Loucy (cell line): ENCODE results near the gene CDCA4.

Experiments
- H2AFZ ChIP-seq: fragments of 200-600 bp; sonication (generic); 2 replicates; pipeline ENCODE4 v1.6.0; 2016; ENCODE audit warnings: antibody characterized with exemption, mild to moderate bottlenecking, low read length, moderate library complexity
- H3F3A ChIP-seq: fragments of 200-600 bp; 2 replicates; pipeline ENCODE4 v1.6.0; 2016; ENCODE audit warnings: antibody characterized with exemption, low read depth, mild to moderate bottlenecking
- H3K27me3 ChIP-seq: fragments of 200-600 bp; sonication (generic); 2 replicates; pipeline ENCODE4 v1.6.1; 2014; ENCODE audit warnings: low read length, mild to moderate bottlenecking; ENCODE audit not compliant: insufficient read depth, poor library complexity, severe bottlenecking
- H3K36me3 ChIP-seq: fragments of 200-600 bp; sonication (generic); 2 replicates; pipeline ENCODE4 v1.6.1; 2016; ENCODE audit warnings: low read length; ENCODE audit not compliant: insufficient read depth
- H3K4me1 ChIP-seq: fragments of 200-600 bp; sonication (generic); 2 replicates; pipeline ENCODE4 v1.5.1; 2014; ENCODE audit warnings: low read length, mild to moderate bottlenecking; ENCODE audit not compliant: insufficient read depth, poor library complexity, severe bottlenecking
- H3K4me2 ChIP-seq: fragments of 200-600 bp; sonication (generic); 2 replicates; pipeline ENCODE4 v1.6.0; 2014; ENCODE audit warnings: antibody characterized with exemption, low read length, low read depth, mild to moderate bottlenecking; ENCODE audit not compliant: poor library complexity, severe bottlenecking
- H3K4me3 ChIP-seq: fragments of 200-600 bp; sonication (generic); 2 replicates; pipeline ENCODE4 v1.5.1; 2014; ENCODE audit warnings: low read length, mild to moderate bottlenecking, mixed read lengths; ENCODE audit not compliant: poor library complexity, severe bottlenecking
- H3K79me2 ChIP-seq: fragments of 200-600 bp; sonication (generic); 2 replicates; pipeline ENCODE4 v1.6.1; 2014; ENCODE audit warnings: low read length; ENCODE audit not compliant: insufficient read depth
- H3K9ac ChIP-seq: fragments of 200-600 bp; sonication (generic); 2 replicates; pipeline ENCODE4 v1.6.0; 2014; ENCODE audit warnings: mild to moderate bottlenecking, low read depth, low read length, moderate library complexity; ENCODE audit not compliant: poor library complexity, severe bottlenecking
- H3K9me2 ChIP-seq: fragments of 200-600 bp; sonication (generic); replicated peaks from 2 replicates; pipeline ENCODE4 v1.6.1; 2016; ENCODE audit warnings: low read depth, low read length, mixed read lengths
- H3K9me3 ChIP-seq: fragments of 200-600 bp; sonication (generic); 2 replicates; pipeline ENCODE4 v1.6.1; 2014; ENCODE audit warnings: mild to moderate bottlenecking, antibody characterized with exemption, low read length, low read depth; ENCODE audit not compliant: insufficient read depth
- H4K20me1 ChIP-seq: fragments of 200-600 bp; sonication (generic); 2 replicates; pipeline ENCODE4 v1.6.0; 2014; ENCODE audit warnings: antibody characterized with exemption, low read length, mild to moderate bottlenecking; ENCODE audit not compliant: insufficient read depth, poor library complexity, severe bottlenecking
- EZH2phosphoT487 ChIP-seq: fragments of 200-600 bp; IDR thresholded peaks from 2 replicates; pipeline ENCODE4 v1.6.1; 2018; ENCODE audit warnings: antibody characterized with exemption, mild to moderate bottlenecking, moderate library complexity, borderline replicate concordance
- TF ChIP-seq, protein P1 (sequence below): fragments of 200-600 bp; sonication (generic); conservative IDR thresholded peaks from 2 replicates; pipeline ENCODE4 v1.5.1; 2014; ENCODE audit warnings: mild to moderate bottlenecking, antibody characterized with exemption, low read length

The CDCA4 gene

DNA sequence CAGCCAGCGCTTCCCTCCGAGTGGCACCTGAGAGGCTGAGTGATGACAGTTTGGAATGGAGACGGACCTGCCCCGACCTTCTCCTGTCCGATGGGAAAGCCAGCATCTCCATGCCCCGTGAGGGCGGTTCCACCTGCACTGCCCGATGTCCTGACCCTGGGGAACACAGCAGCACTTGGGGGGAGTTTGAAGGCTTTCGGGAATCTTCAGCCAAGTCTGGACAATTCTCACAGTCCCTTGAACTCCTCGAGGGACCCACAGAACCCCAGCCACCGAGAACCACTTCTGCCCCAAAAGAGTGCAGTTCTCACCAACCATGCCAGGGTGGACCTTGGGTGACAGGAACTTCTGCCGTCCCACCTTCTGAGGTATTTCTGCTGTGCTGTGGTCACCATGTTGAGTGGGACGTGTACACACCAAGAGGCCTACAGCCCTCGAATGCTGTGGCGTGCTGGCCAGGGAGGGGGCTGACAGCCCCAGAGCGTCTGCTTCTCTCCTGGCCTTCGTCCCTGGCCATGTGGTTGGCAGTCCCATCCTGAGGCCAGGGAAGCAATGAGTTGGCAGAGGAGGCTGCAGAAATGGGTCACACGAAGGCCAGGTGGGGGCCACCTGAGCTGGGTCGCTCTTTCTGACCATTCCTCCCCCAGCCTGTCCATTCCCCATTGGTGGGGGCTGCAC lies 34.3 kb downstream of the CDCA4 start:
- no peaks in the 10 kb centered on the region for H3K79me2 ChIP-seq
- no peak overlapping the region for H3K9ac ChIP-seq
- no peaks in the 10 kb centered on the region for H3K36me3 ChIP-seq
- H2AFZ ChIP-seq = no peak overlapping the region
- peak overlapping the region; percentile 81 for H3K4me2 ChIP-seq
- no peaks in the 10 kb centered on the region for H3K9me2 ChIP-seq
- TF ChIP-seq, protein P1, sequence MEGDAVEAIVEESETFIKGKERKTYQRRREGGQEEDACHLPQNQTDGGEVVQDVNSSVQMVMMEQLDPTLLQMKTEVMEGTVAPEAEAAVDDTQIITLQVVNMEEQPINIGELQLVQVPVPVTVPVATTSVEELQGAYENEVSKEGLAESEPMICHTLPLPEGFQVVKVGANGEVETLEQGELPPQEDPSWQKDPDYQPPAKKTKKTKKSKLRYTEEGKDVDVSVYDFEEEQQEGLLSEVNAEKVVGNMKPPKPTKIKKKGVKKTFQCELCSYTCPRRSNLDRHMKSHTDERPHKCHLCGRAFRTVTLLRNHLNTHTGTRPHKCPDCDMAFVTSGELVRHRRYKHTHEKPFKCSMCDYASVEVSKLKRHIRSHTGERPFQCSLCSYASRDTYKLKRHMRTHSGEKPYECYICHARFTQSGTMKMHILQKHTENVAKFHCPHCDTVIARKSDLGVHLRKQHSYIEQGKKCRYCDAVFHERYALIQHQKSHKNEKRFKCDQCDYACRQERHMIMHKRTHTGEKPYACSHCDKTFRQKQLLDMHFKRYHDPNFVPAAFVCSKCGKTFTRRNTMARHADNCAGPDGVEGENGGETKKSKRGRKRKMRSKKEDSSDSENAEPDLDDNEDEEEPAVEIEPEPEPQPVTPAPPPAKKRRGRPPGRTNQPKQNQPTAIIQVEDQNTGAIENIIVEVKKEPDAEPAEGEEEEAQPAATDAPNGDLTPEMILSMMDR = no peak
- no peak for TF ChIP-seq EZH2phosphoT487
- no peaks in the 10 kb centered on the region for H3K4me1 ChIP-seq
- no peaks in the 10 kb centered on the region for H4K20me1 ChIP-seq
- no peaks in the 10 kb centered on the region for H3F3A ChIP-seq
- H3K4me3 ChIP-seq = no peak overlapping the region
- no peaks in the 10 kb centered on the region for H3K27me3 ChIP-seq
- no peaks in the 10 kb centered on the region for H3K9me3 ChIP-seq

DNA sequence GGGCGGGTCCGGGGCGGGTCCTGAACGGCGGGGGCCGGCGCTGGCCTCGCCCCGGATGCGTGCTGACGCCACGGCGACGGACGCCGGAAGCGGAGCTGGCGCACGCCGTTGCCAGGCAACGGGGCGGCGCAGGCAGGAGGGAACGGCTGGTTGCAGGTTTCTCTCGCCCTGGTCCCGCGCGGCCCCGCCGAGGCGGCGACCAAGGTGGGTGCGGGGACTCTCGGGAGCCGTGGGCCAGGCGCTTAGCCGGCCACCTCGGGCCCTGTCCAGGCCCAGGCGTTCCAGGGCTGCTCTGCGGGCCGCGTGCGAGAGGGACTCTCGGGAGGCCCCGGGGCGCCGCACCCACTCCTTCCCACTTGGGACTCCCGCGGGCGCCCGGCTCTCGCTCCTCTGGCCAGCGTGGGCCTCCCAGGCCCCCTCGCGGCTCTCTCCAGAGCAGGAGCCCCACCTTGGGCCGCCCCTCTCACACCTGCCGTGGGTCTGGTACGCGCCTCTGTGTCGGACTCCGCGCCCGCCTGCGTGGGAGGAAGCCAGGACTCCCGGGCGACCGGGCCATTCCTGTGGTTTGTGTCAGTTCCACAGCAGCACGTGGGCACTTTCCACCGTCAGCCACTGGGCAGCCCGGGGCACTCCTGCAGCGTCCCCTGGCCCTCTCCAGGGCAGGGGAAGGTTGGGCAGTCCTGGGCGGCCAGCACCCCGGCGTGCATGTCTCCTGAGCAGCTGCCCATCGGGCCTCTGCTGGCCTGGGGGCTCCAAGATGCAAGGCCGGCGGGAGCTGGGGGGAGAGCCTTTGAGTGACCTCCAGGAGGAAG lies 35.0 kb downstream of the CDCA4 start, which contains the start of gene CLBA1:
Gene CLBA1 (plus strand): TSS at position 114 of the 812 bp plus-strand sequence. CDS start 644 bp downstream, at position 758.
- no peaks in the 10 kb centered on the region for H3K9me2 ChIP-seq
- H2AFZ ChIP-seq = peak within 1 kb of the TSS; percentile 81; the same call in 1 of the 2 replicates
- H3K27me3 ChIP-seq = no peaks in the 10 kb centered on the region
- peak within 1 kb of the TSS; percentile 72 for H3K4me3 ChIP-seq
- H3F3A ChIP-seq = no peaks in the 10 kb centered on the region
- H3K4me1 ChIP-seq = no peaks in the 10 kb centered on the region
- TF ChIP-seq, protein P1 = no peak
- no peak for TF ChIP-seq EZH2phosphoT487
- H3K9ac ChIP-seq = peak within 1 kb of the TSS; percentile 39
- no peaks in the 10 kb centered on the region for H3K36me3 ChIP-seq
- H4K20me1 ChIP-seq = no peaks in the 10 kb centered on the region
- peak within 1 kb of the TSS; percentile 81 for H3K4me2 ChIP-seq
- H3K9me3 ChIP-seq = no peaks in the 10 kb centered on the region
- no peaks in the 10 kb centered on the region for H3K79me2 ChIP-seq

DNA sequence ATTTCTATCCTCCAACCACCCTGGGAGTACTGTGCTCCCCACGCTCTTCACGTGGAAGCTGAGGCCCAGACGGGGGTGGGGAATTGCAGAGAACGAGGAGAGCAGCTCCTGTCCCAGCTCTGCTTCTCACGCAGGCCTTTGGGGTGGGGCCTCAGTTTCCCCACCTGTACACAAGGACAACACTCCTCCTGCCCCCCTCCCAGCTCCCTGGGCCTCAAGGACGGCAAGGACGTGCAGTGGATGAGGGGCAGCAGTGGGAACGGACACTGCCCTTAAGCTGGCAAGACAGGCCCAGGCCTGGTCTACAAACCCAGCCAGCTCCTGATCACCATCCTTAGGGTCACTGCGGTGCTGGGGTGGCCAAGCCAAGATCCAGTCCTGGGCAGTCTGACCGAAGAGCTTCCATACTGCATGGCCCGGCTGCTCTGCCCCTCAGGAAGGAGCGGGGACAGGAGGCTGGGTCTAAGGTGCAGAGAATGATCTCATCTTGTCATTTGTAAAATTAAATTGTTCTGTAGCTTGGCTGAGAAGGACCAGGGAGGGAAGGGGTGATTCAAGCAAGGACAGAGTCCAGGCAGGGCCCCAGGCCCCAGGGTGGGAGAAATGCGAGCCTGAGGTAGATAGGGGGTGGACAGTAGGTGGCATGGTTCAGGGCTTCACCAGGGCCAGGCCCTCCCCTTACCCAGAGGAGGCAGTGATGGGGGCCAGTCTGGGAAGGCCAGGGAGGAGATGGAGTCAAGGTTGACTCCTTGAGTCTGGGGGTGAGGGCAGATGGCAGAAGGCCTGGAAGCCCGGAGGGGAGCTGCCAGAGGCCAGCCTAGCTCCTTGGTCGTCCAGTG lies 36.6 kb downstream of the CDCA4 start:
- no peak overlapping the region for H3K9ac ChIP-seq
- no peak overlapping the region for H2AFZ ChIP-seq
- H3K36me3 ChIP-seq = no peaks in the 10 kb centered on the region

More for the DNA sequence above, 36.6 kb downstream of the CDCA4 start:
- Histone ChIP-seq H3K4me2 (no peak overlapping the region), H3K4me1 (no peaks in the 10 kb centered on the region), H3K79me2 (no peaks in the 10 kb centered on the region), H3K9me2 (no peaks in the 10 kb centered on the region), H3F3A (no peaks in the 10 kb centered on the region), H3K4me3 (no peak overlapping the region), H3K9me3 (no peaks in the 10 kb centered on the region), H3K27me3 (no peaks in the 10 kb centered on the region), H4K20me1 (no peaks in the 10 kb centered on the region)
- TF ChIP-seq, protein P1 = no peak
- TF ChIP-seq EZH2phosphoT487 = no peak
